ENCODE measurements around the gene MARK3. TPM values are rescaled to one million over a fixed set of nuclear protein-coding genes. Genes with fewer than 3 reads are reported as not detected.

Gene MARK3
- total and polyA plus RNA-seq, 2 of the 13 experiments (the other 11 are each of a cell fraction or from before 2014, with no cell fraction given), result 47.7 to 56.6 TPM

DNA sequence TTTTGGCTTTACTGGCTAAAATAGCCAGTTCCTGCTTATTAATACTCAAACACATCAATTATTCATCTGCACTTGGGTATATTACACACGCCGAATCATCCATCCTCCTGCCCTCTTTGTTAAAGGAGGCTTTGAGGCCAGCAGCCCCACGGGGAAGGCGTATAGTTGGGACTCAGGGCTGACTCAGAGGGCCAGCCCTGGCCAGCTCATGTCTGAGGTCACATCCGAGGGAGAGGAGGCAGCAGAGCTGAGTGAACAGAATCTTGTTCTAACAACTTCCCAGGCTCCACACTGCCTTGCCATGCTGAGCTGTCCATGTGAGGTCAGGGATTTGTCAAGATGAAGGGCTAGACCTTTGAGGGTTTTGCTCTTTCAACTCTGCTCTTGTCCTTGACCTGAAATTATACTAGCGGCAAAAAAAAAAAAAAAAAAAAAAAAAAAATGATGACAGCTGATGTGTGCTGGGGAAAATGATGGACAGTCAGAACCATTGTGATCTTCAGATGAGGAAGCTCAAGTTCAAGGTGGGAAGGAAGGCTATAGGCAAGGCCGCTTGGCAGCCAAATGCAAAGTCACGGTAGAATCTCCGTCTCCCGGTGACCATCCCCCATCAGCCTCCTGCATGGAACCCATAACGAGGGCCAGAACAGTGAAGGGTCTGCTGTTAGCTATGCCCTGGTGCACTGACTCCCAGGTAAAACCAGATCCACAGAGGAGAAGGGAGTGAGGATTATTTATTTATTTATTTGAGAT lies 12.5 kb upstream of the MARK3 start (continued):
- TF ChIP-seq NR2F6 (IDR thresholded peaks at IDR 0.05) (peak; percentile 26; the same call in 1 of the 2 replicates), NR2F6 (CRISPR knock-in tag; IDR thresholded peaks at IDR 0.05) (no peak), NFE2L2 (IDR thresholded peaks at IDR 0.05; ENCODE audit: low read length) (peak; percentile 5; the same call in 1 of the 2 replicates)

DNA sequence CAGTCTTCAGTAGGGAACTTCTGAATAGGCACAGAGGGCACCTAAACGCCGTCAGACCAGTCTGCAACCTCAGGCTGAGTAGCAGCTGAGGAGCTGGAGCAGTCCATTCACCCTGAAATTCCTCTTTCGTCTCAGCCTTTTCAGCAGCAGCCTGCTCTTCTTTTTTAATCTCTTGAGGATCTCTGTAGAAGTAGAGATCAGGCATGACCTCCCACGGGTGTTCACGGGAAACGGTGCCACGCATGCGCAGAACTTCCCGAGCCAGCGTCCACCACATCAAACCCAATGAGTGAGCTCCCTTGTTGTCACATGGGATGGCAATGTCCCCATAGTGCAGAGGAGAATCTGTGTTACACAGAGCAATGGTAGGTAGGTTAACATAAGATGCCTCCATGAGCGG lies 11.1 kb upstream of the MARK3 start:
- TF ChIP-seq ATF7 (IDR thresholded peaks at IDR 0.05) (no peak), ATF7 (CRISPR knock-in tag; IDR thresholded peaks at IDR 0.05) (no peak), ZNF605 (CRISPR knock-in tag; IDR thresholded peaks at IDR 0.05) (no peak), SUZ12 (IDR thresholded peaks at IDR 0.05; ENCODE audit: low read depth, low read length) (no peak), TBX2 (CRISPR knock-in tag; IDR thresholded peaks at IDR 0.05; ENCODE audit: borderline replicate concordance) (no peak)
- 25% methylated on average over 11 of the region's 11 CpGs for WGBS (ENCODE audit: low lambda C conversion rate)
- ATAC-seq (no peak), FAIRE-seq (no peak), DNase-seq (ENCODE audit: low spot score) (no peak)
- Histone ChIP-seq H3K27ac (ENCODE audit: extremely low read length, insufficient read depth, low read length) (no peak overlapping the region), H3K4me2 (ENCODE audit: low read depth, low read length) (peak overlapping the region; percentile 42; the same call in 1 of the 2 replicates), H3K36me3 (replicated peaks in 1 of 2; ENCODE audit: control insufficient read depth in 1 of 2, insufficient read depth in 2 of 2, low read length in 2 of 2) (no peaks in the 10 kb centered on the region), H3K79me2 (ENCODE audit: insufficient read depth, low read length) (no peaks in the 10 kb centered on the region), H2AFZ (ENCODE audit: low read length) (no peak overlapping the region), H3K9ac (ENCODE audit: insufficient read depth, low read depth, low read length) (no peak overlapping the region), H3K4me1 (ENCODE audit: insufficient read depth, low read length) (peaks cover 30% of the 10 kb centered on the region), H3K9me3 (ENCODE audit: low read length) (no peaks in the 10 kb centered on the region), H3K27me3 (ENCODE audit: control insufficient read depth in 1 of 2, insufficient read depth in 2 of 2, low read length in 2 of 2) (peaks cover 0 to 1% of the 10 kb centered on the region in 2 experiments; a peak in 3 of 5 replicates), H3K4me3 (replicated peaks in 1 of 3; ENCODE audit: insufficient read depth in 1 of 3, low read depth in 2 of 3, low read length in 3 of 3) (peak overlapping the region in 1 of 3 experiments; percentile 16; a peak in 2 of 6 replicates), H4K20me1 (ENCODE audit: insufficient read depth, low read length) (no peaks in the 10 kb centered on the region)
- ChIA-PET POLR2A (no interaction called here), CTCF (ENCODE audit: low intra/inter-chr PET ratio, low total read pairs) (no interaction called here)
- intact Hi-C loops (cut with micrococcal nuclease; ENCODE audit: unreplicated experiment) (no loop called here), in situ Hi-C loops (cut with HindIII; ENCODE audit: extremely low pct_ligation_motif_present, low pct_unique_long_range_greater_than_20kb) (no loop called here)
- BruUV-seq (replicated peaks), result no TSS peak
